ENCODE measurements around the gene PKP1. TPM values are rescaled to one million over a fixed set of nuclear protein-coding genes. Genes with fewer than 3 reads are reported as not detected.
A peak's percentile ranks its signal among the peaks of the same experiment; 100 is the strongest.

The PKP1 gene
- total and polyA plus RNA-seq, 2 donors from 2014 or later = 0.47 to 0.63 TPM

DNA sequence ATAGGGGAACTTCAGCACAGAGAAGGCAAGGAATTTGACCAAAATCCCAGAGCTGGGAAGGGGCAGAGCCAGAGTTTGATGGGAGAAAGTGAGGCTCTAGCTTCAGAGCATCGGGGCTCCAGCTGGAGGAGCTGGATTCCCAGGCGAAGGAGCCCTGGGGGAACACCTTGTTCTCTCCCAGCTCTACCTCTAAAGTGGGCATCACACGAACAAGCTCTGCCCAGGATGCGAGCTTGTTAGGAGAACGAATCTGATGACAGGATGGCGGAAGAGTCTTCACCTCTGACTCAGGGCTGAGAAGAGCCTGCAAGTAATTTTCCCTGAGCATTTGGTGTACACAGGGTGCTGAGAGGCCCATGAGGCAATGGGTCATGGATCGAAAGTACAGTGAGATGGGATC lies 72.2 kb downstream of the PKP1 start:
- H3K27me3 ChIP-seq (ENCODE audit: control insufficient read depth, insufficient read depth, low read length) = no peaks in the 10 kb centered on the region
- DNase-seq (peak in 1 of 5 donors; percentile 26), FAIRE-seq (no peak)
- intact Hi-C loops (cut with DNase I) = no loop called here
- H3K9me3 ChIP-seq (ENCODE audit: control insufficient read depth in 2 of 3, insufficient read depth in 1 of 3, low read length in 3 of 3) = no peaks in the 10 kb centered on the region
- H3K36me3 ChIP-seq (ENCODE audit: control insufficient read depth in 2 of 3, insufficient read depth in 3 of 3, low read length in 3 of 3) = no peaks in the 10 kb centered on the region
- peaks cover 0 to 3% (median 0%) of the 10 kb centered on the region in 3 donors for H3K4me1 ChIP-seq (ENCODE audit: control insufficient read depth in 2 of 3, insufficient read depth in 2 of 3, low read depth in 1 of 3, low read length in 3 of 3)
- H3K4me3 ChIP-seq (ENCODE audit: low read length in 3 of 3) = no peak overlapping the region
- no peak overlapping the region for H3K9ac ChIP-seq (ENCODE audit: low read length in 3 of 3)
- TF ChIP-seq, protein P1, sequence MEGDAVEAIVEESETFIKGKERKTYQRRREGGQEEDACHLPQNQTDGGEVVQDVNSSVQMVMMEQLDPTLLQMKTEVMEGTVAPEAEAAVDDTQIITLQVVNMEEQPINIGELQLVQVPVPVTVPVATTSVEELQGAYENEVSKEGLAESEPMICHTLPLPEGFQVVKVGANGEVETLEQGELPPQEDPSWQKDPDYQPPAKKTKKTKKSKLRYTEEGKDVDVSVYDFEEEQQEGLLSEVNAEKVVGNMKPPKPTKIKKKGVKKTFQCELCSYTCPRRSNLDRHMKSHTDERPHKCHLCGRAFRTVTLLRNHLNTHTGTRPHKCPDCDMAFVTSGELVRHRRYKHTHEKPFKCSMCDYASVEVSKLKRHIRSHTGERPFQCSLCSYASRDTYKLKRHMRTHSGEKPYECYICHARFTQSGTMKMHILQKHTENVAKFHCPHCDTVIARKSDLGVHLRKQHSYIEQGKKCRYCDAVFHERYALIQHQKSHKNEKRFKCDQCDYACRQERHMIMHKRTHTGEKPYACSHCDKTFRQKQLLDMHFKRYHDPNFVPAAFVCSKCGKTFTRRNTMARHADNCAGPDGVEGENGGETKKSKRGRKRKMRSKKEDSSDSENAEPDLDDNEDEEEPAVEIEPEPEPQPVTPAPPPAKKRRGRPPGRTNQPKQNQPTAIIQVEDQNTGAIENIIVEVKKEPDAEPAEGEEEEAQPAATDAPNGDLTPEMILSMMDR (IDR thresholded peaks at IDR 0.05; ENCODE audit: borderline replicate concordance, extremely low read depth, insufficient read depth) = no peak
- no peak overlapping the region for H3K27ac ChIP-seq (ENCODE audit: low read depth in 2 of 2, low read length in 2 of 2)

DNA sequence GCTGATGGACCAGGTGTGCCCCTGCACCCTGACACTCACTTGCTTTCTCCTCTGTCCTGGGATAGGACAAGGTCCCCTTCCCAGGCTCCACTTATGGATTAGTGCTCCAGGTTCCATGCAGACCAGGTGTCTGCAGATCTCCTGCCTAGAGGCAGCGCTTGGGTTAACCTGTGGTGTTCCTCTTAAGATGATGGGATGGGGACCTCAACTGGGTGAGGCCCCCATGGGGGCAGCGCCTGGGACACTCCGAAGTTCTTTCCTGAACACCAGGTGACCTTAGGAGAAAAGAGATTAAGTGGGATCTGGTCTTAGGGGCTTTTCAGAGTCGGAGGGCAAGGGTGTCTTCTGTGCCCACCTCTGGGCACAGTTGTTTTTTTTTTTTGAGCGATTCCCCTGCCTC lies 72.9 kb downstream of the PKP1 start:
- TF ChIP-seq, protein P1 (IDR thresholded peaks at IDR 0.05; ENCODE audit: borderline replicate concordance, extremely low read depth, insufficient read depth) = no peak
- no peak overlapping the region for H3K27ac ChIP-seq (ENCODE audit: low read depth in 2 of 2, low read length in 2 of 2)
- no peak overlapping the region for H3K4me3 ChIP-seq (ENCODE audit: low read length in 3 of 3)
- H3K9ac ChIP-seq (ENCODE audit: low read length in 3 of 3) = no peak overlapping the region
- DNase-seq (peak in 1 of 5 donors; percentile 31), FAIRE-seq (no peak)
- no peaks in the 10 kb centered on the region for H3K36me3 ChIP-seq (ENCODE audit: control insufficient read depth in 2 of 3, insufficient read depth in 3 of 3, low read length in 3 of 3)
- H3K27me3 ChIP-seq (ENCODE audit: control insufficient read depth, insufficient read depth, low read length) = no peaks in the 10 kb centered on the region
- H3K9me3 ChIP-seq (ENCODE audit: control insufficient read depth in 2 of 3, insufficient read depth in 1 of 3, low read length in 3 of 3) = no peaks in the 10 kb centered on the region
- H3K4me1 ChIP-seq (ENCODE audit: control insufficient read depth in 2 of 3, insufficient read depth in 2 of 3, low read depth in 1 of 3, low read length in 3 of 3) = peaks cover 0 to 3% (median 0%) of the 10 kb centered on the region in 3 donors
- intact Hi-C loops (cut with DNase I) = no loop called here

DNA sequence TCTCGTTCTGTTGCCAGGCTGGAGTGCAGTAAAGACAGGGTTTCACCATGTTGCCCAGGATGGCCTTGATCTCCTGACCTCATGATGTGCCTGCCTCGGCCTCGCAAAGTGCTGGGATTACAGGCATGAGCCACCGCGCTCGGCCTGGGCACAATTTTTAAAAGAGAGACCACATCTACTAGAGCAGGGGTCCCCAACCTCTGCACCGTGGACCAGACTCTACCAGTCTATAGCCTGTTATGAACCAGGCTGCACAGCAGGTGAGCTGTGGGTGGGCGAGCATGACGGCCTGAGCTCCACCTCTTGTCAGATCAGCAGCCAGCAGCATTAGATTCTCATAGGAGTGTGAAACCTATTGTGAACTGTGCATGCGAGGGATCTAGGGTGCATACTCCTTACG lies 73.4 kb downstream of the PKP1 start:
- Histone ChIP-seq H3K4me1 (ENCODE audit: control insufficient read depth in 2 of 3, insufficient read depth in 2 of 3, low read depth in 1 of 3, low read length in 3 of 3) (peaks cover 0 to 3% (median 0%) of the 10 kb centered on the region in 3 donors), H3K4me3 (ENCODE audit: low read length in 3 of 3) (no peak overlapping the region), H3K27ac (ENCODE audit: low read depth in 2 of 2, low read length in 2 of 2) (no peak overlapping the region), H3K36me3 (ENCODE audit: control insufficient read depth in 2 of 3, insufficient read depth in 3 of 3, low read length in 3 of 3) (no peaks in the 10 kb centered on the region), H3K9ac (ENCODE audit: low read length in 3 of 3) (no peak overlapping the region), H3K9me3 (ENCODE audit: control insufficient read depth in 2 of 3, insufficient read depth in 1 of 3, low read length in 3 of 3) (no peaks in the 10 kb centered on the region), H3K27me3 (ENCODE audit: control insufficient read depth, insufficient read depth, low read length) (no peaks in the 10 kb centered on the region)
- DNase-seq (peak in 1 of 5 donors; percentile 39), FAIRE-seq (no peak)
- intact Hi-C loops (cut with DNase I) = no loop called here
- TF ChIP-seq, protein P1 (IDR thresholded peaks at IDR 0.05; ENCODE audit: borderline replicate concordance, extremely low read depth, insufficient read depth) = no peak

DNA sequence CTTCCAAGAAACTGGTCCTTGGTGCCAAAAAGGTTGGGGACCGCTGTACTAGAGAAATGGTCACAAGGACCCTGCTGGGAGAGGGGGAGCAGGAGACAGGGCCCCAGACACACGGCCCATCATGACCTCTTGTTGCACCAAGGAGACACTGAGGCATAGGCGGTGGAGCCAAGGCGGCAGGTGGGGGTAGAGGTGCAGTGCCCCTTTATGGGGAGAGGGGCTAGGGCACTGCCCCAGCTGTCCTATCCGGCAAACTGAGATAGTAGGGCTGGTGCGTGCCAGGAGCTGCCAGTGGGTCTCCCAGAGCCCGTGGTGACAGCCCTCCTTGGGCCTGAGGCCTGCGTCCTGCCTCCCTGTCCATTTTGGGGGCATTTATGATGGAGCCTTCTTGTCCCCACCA lies 73.9 kb downstream of the PKP1 start:
- no peaks in the 10 kb centered on the region for H3K27me3 ChIP-seq (ENCODE audit: control insufficient read depth, insufficient read depth, low read length)
- H3K27ac ChIP-seq (ENCODE audit: low read depth in 2 of 2, low read length in 2 of 2) = no peak overlapping the region
- TF ChIP-seq, protein P1 (IDR thresholded peaks at IDR 0.05; ENCODE audit: borderline replicate concordance, extremely low read depth, insufficient read depth) = no peak
- H3K9me3 ChIP-seq (ENCODE audit: control insufficient read depth in 2 of 3, insufficient read depth in 1 of 3, low read length in 3 of 3) = no peaks in the 10 kb centered on the region
- no peak overlapping the region for H3K4me3 ChIP-seq (ENCODE audit: low read length in 3 of 3)
- no peak overlapping the region for H3K9ac ChIP-seq (ENCODE audit: low read length in 3 of 3)
- H3K4me1 ChIP-seq (ENCODE audit: control insufficient read depth in 2 of 3, insufficient read depth in 2 of 3, low read depth in 1 of 3, low read length in 3 of 3) = peaks cover 0 to 3% (median 0%) of the 10 kb centered on the region in 3 donors
- intact Hi-C loops (cut with DNase I) = no loop called here
- peak in 2 of 5 donors; percentile 18 to 57 for DNase-seq
- FAIRE-seq = no peak
- no peaks in the 10 kb centered on the region for H3K36me3 ChIP-seq (ENCODE audit: control insufficient read depth in 2 of 3, insufficient read depth in 3 of 3, low read length in 3 of 3)

Measured in kidney (tissue), 14 donors.